ENCODE measurements around the gene THBS2.
"Not testable (repeated sequence)": the region's sequence is repeated elsewhere in the genome, so short reads cannot be mapped to it uniquely, and the experiment has no call there.

THBS2 gene

GRCh38 chr6:169185692-169186485, 67.8 kb downstream of the THBS2 start:
- CTCF ChIA-PET: no interaction called here
- POLR2A ChIA-PET: no interaction called here
- TF ChIP-seq FOXM1 (IDR thresholded peaks at IDR 0.05; ENCODE audit: borderline replicate concordance) (no peak), FOXK2 (IDR thresholded peaks at IDR 0.05) (no peak), ZNF384 (IDR thresholded peaks at IDR 0.05) (no peak), BHLHE40 (IDR thresholded peaks at IDR 0.05; ENCODE audit: borderline replicate concordance) (no peak), PKNOX1 (IDR thresholded peaks at IDR 0.05) (no peak), TARDBP (IDR thresholded peaks at IDR 0.05) (no peak), NFRKB (IDR thresholded peaks at IDR 0.05) (no peak), LEF1 (IDR thresholded peaks at IDR 0.05; ENCODE audit: borderline replicate concordance) (no peak), SUZ12 (IDR thresholded peaks at IDR 0.05) (no peak), ARNT (IDR thresholded peaks at IDR 0.05) (no peak), SP1 (IDR thresholded peaks at IDR 0.05) (no peak), CTBP1 (IDR thresholded peaks at IDR 0.05; ENCODE audit: borderline replicate concordance) (no peak), HDGF (IDR thresholded peaks at IDR 0.05; ENCODE audit: borderline replicate concordance) (no peak), L3MBTL2 (conservative IDR thresholded peaks at IDR 0.05) (no peak), ELF4 (IDR thresholded peaks at IDR 0.05) (no peak), FOXA1 (IDR thresholded peaks at IDR 0.05) (no peak)
- DNase-seq (ENCODE audit: extremely low spot score): no peak

DNA sequence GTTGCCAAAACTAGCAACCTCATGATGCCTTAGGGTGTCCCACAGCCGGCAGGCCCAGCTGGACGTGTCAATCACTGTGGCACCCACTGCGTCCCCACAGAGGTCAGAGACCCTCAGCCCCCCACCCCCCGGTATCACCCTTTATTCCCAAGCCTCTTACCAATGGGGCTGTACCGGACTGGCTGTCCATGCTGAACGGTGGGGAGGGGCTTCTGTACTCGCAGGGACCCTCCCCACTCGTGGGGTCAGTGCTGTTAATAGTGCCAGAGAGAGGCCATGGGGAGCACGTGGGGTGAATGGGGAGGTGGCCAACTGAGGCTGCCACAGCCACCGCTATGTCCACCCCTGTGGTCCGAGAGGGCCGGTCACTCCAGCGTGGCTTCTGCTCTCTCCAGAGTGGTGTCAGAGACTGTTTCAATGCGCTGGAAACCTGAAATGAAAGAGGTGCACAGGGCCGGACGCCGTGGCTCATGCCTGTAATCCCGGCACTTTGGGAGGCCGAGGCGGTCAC, 68.6 kb downstream of the THBS2 start:
- POLR2A ChIA-PET: no interaction called here
- TF ChIP-seq LEF1 (IDR thresholded peaks at IDR 0.05; ENCODE audit: borderline replicate concordance) (no peak), SP1 (IDR thresholded peaks at IDR 0.05) (no peak), FOXM1 (IDR thresholded peaks at IDR 0.05; ENCODE audit: borderline replicate concordance) (no peak), TARDBP (IDR thresholded peaks at IDR 0.05) (no peak), ZNF384 (IDR thresholded peaks at IDR 0.05) (no peak), L3MBTL2 (conservative IDR thresholded peaks at IDR 0.05) (no peak)
- CTCF ChIA-PET: no interaction called here
- DNase-seq (ENCODE audit: extremely low spot score): no peak

DNA sequence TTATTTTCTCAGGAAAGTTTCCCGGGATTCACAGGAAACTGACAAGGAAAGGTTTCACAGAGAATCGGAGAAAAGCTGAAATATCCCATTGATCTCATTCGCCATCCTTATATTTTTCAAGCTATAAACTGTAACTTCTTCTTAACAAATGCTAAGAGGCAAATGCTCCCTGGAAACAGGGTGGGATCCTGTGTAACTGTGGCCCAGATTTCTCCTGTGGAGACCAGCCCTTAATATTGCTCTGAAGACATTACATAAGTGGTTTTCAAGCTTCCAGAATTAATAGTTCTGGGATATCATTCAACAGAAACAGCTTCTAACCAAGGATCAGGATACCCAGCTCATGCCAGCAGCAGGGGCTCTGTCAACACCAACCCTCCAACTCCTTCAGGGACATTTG, 69.2 kb downstream of the THBS2 start:
- CTCF ChIA-PET: no interaction called here
- POLR2A ChIA-PET: no interaction called here
- TF ChIP-seq PKNOX1 (IDR thresholded peaks at IDR 0.05) (no peak), HDGF (IDR thresholded peaks at IDR 0.05; ENCODE audit: borderline replicate concordance) (no peak), L3MBTL2 (conservative IDR thresholded peaks at IDR 0.05) (no peak), SUZ12 (IDR thresholded peaks at IDR 0.05) (no peak), SP1 (IDR thresholded peaks at IDR 0.05) (no peak), LEF1 (IDR thresholded peaks at IDR 0.05; ENCODE audit: borderline replicate concordance) (no peak), CTBP1 (IDR thresholded peaks at IDR 0.05; ENCODE audit: borderline replicate concordance) (no peak), NFRKB (IDR thresholded peaks at IDR 0.05) (no peak), ELF4 (IDR thresholded peaks at IDR 0.05) (no peak), FOXA1 (IDR thresholded peaks at IDR 0.05) (no peak), TARDBP (IDR thresholded peaks at IDR 0.05) (no peak), ARNT (IDR thresholded peaks at IDR 0.05) (no peak)
- DNase-seq (ENCODE audit: extremely low spot score): no peak

DNA sequence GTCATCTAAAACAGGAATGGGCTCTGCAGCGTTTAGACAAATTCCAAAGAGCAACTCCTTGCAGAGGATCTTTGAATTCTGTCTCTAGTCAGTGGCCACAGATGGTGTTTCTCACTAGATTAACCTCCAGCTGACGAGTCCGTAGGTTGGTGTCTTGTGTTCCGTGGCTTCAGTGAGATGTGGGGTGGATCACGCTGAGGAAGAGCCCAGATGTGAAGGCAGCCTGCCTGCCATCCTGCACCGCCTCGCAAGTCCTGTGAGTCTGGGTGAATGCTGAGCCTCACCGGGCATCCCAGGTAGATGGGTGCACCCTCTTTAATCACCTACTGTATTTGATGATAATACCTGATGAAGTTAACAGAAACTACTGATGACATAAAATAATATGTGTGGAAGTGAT, 70.4 kb downstream of the THBS2 start:
- TF ChIP-seq FOXK2 (IDR thresholded peaks at IDR 0.05): no peak
- TF ChIP-seq PKNOX1 (IDR thresholded peaks at IDR 0.05): no peak
- TF ChIP-seq HDGF (IDR thresholded peaks at IDR 0.05; ENCODE audit: borderline replicate concordance): no peak
- TF ChIP-seq SP1 (IDR thresholded peaks at IDR 0.05): no peak
- TF ChIP-seq L3MBTL2 (conservative IDR thresholded peaks at IDR 0.05): no peak
- TF ChIP-seq ZNF384 (IDR thresholded peaks at IDR 0.05): no peak
- no peak for TF ChIP-seq FOXM1 (IDR thresholded peaks at IDR 0.05; ENCODE audit: borderline replicate concordance)
- TF ChIP-seq SUZ12 (IDR thresholded peaks at IDR 0.05): no peak
- TF ChIP-seq FOXA1 (IDR thresholded peaks at IDR 0.05): no peak
- no peak for TF ChIP-seq ARNT (IDR thresholded peaks at IDR 0.05)
- TF ChIP-seq TARDBP (IDR thresholded peaks at IDR 0.05): no peak
- TF ChIP-seq CTBP1 (IDR thresholded peaks at IDR 0.05; ENCODE audit: borderline replicate concordance): no peak
- TF ChIP-seq LEF1 (IDR thresholded peaks at IDR 0.05; ENCODE audit: borderline replicate concordance): no peak
- no peak for TF ChIP-seq NFRKB (IDR thresholded peaks at IDR 0.05)
- no peak for TF ChIP-seq BHLHE40 (IDR thresholded peaks at IDR 0.05; ENCODE audit: borderline replicate concordance)
- no peak for TF ChIP-seq ELF4 (IDR thresholded peaks at IDR 0.05)
- CTCF ChIA-PET: no interaction called here
- no peak for DNase-seq (ENCODE audit: extremely low spot score)
- POLR2A ChIA-PET: no interaction called here

DNA sequence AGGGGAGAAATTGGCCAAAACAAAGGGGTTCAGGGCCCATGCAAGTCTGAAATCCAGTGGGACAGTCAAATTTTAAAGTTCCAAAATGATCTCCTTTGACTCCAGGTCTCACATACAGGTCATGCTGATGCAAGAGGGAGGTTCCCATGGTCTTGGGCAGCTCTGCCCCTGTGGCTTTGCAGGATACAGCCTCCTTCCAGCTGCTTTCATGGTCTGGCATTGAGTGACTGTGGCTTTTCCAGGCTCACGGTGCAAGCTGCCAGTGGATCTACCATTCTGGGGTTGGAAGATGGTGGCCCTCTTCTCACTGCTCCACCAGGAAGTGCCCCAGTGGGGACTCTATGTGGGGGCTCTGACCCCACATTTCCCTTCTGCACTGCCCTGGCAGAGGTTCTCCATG, 73.8 kb downstream of the THBS2 start:
- POLR2A ChIA-PET; CTCF ChIA-PET; DNase-seq (ENCODE audit: extremely low spot score): not testable (repeated sequence)

DNA sequence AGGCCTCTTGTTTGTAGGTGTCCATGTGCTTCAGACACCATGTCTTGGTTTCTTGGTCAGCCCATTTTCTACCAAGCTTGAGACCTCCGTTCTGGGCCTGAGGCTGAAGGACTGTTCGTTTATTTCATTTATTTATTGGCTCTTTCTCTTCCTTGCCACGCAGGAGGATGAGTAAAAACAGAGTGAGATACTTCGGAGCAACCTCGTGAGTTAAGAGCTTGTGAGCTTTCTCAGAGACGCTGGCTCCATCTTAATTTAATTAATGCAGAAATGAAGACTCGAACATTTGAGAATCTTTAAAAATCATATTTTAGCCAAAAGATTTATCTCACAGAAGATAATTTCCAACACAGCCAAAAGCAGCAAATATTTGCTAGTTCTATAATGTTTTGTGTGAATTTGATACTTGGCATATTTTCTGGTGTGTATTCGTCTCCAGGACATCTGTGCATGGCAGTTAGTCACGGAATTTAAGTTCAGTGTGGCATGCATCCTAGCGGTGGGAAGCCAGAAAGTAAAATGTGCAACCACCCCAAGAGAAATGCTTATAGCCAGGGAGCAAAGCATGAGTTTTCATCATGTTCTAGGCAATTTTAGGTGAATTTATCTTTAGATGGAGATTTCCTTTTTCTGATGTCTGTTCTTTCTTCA, 76.0 kb downstream of the THBS2 start:
- CTCF ChIA-PET: no interaction called here
- DNase-seq (ENCODE audit: extremely low spot score): no peak
- TF ChIP-seq ZNF384 (IDR thresholded peaks at IDR 0.05) (no peak), FOXM1 (IDR thresholded peaks at IDR 0.05; ENCODE audit: borderline replicate concordance) (no peak), BHLHE40 (IDR thresholded peaks at IDR 0.05; ENCODE audit: borderline replicate concordance) (no peak), PKNOX1 (IDR thresholded peaks at IDR 0.05) (no peak), ARNT (IDR thresholded peaks at IDR 0.05) (no peak), LEF1 (IDR thresholded peaks at IDR 0.05; ENCODE audit: borderline replicate concordance) (no peak), CTBP1 (IDR thresholded peaks at IDR 0.05; ENCODE audit: borderline replicate concordance) (no peak), SUZ12 (IDR thresholded peaks at IDR 0.05) (no peak), HDGF (IDR thresholded peaks at IDR 0.05; ENCODE audit: borderline replicate concordance) (no peak), L3MBTL2 (conservative IDR thresholded peaks at IDR 0.05) (no peak), NFRKB (IDR thresholded peaks at IDR 0.05) (no peak), ELF4 (IDR thresholded peaks at IDR 0.05) (no peak), FOXK2 (IDR thresholded peaks at IDR 0.05) (no peak), TARDBP (IDR thresholded peaks at IDR 0.05) (no peak), SP1 (IDR thresholded peaks at IDR 0.05) (no peak), FOXA1 (IDR thresholded peaks at IDR 0.05) (no peak)
- POLR2A ChIA-PET: no interaction called here

All from HEK293T (cell line).